K562 (cell line): ENCODE measurements around the gene CACTIN. TPM values are rescaled to one million over a fixed set of nuclear protein-coding genes. Genes with fewer than 3 reads are reported as not detected.

Experiments
- ATAC-seq: fragments of 200-7000 bp; cut with Tn5 transposase; 3 replicates; pipeline ENCODE4 v1.9.1; 2020; ENCODE audit warnings: moderate library complexity
- BruUV-seq: library from RNA; stranded (reverse); fragments of 400-500 nt; replicated peaks from 2 replicates; lab custom pipeline; 2021; lab: Mats Ljungman, UMichigan
- CTCF ChIA-PET: fragments of 300-600 bp; formaldehyde crosslinking; extraction: SDS; loops from one replicate; lab custom pipeline; 2021; ENCODE audit warnings: low intra/inter-chr PET ratio; lab: Yijun Ruan, JAX
- POLR2A ChIA-PET: fragments of 300-600, 350-650 bp; sonication (Branson Sonifier 250); formaldehyde crosslinking; extraction: SDS; loops from one replicate; lab custom pipeline; 2021; ENCODE audit warnings: antibody characterized with exemption, inconsistent platforms; lab: Yijun Ruan, JAX
- DNase-seq, 4 experiments: peaks; one replicate each; pipeline versions ENCODE4 v3.0.0 to v3.0.0-alpha.2; 2011 to 2018; ENCODE audit warnings: low spot score in 3 of 4, mixed read lengths in 3 of 4; ENCODE audit errors: extremely low read depth in 1 of 4
- FAIRE-seq: peaks from 2 replicates; lab custom pipeline; 2011; peaks lifted over from hg19 to GRCh38; lab: Jason Lieb, UNC
- H2AFZ ChIP-seq: 2 replicates; pipeline ENCODE4 v1.6.0; 2011; ENCODE audit warnings: low read depth, low read length, control low read depth, inconsistent platforms
- H3K27ac ChIP-seq: fragments of 200-600 bp; 3 replicates; pipeline ENCODE4 v1.8.0; 2011; ENCODE audit warnings: low read depth, mild to moderate bottlenecking, control low read depth, inconsistent platforms, low read length, moderate library complexity, mixed read lengths; ENCODE audit errors: extremely low read depth
- H3K27me3 ChIP-seq, 2 experiments: fragments of 300-600 bp in 1 of 2; 2 replicates in 1 of 2; 3 replicates in 1 of 2; pipeline versions ENCODE4 v1.6.0 to v1.8.0; 2011; ENCODE audit warnings: inconsistent platforms in 2 of 2, low read length in 2 of 2, mild to moderate bottlenecking in 1 of 2, mixed read lengths in 1 of 2, moderate library complexity in 1 of 2; ENCODE audit not compliant: control insufficient read depth in 2 of 2, insufficient read depth in 2 of 2
- H3K36me3 ChIP-seq: fragments of 300-600 bp; 3 replicates; pipeline ENCODE4 v1.8.0; 2011; ENCODE audit warnings: mild to moderate bottlenecking, low read length, inconsistent platforms; ENCODE audit not compliant: control insufficient read depth, insufficient read depth
- H3K4me1 ChIP-seq, 2 experiments: fragments of 200-600 bp in 1 of 2; replicated peaks in 1 of 2; 2 replicates in 1 of 2; 3 replicates in 1 of 2; pipeline versions ENCODE4 v1.5.1 to v1.8.0; 2011; ENCODE audit warnings: inconsistent platforms in 2 of 2, low read length in 2 of 2, mild to moderate bottlenecking in 1 of 2, mixed read lengths in 1 of 2, moderate library complexity in 1 of 2; ENCODE audit not compliant: control insufficient read depth in 2 of 2, insufficient read depth in 2 of 2
- H3K4me2 ChIP-seq: 2 replicates; pipeline ENCODE4 v1.6.1; 2011; ENCODE audit warnings: low read length, control low read depth, inconsistent platforms, mixed read lengths; ENCODE audit not compliant: insufficient read depth
- H3K4me3 ChIP-seq: fragments of 200-600 bp; sonication (generic), shearing (Covaris generic); 2 replicates; pipeline ENCODE4 v1.5.1; 2016; ENCODE audit warnings: control low read depth, inconsistent platforms
- H3K79me2 ChIP-seq: fragments of 200-600 bp; 3 replicates; pipeline ENCODE4 v1.8.0; 2011; ENCODE audit warnings: low read length, inconsistent platforms; ENCODE audit not compliant: control insufficient read depth, insufficient read depth
- H3K9ac ChIP-seq, 2 experiments: 2 replicates each; pipeline versions ENCODE4 v1.6.0 to v1.6.1; 2011; ENCODE audit warnings: low read depth in 2 of 2, low read length in 2 of 2, control low read depth in 1 of 2, inconsistent platforms in 1 of 2, mild to moderate bottlenecking in 1 of 2, mixed read lengths in 1 of 2; ENCODE audit not compliant: insufficient read depth in 1 of 2
- H3K9me1 ChIP-seq: one replicate; pipeline ENCODE4 v1.6.0; 2011; ENCODE audit warnings: inconsistent platforms, mild to moderate bottlenecking, low read length, moderate library complexity; ENCODE audit not compliant: control insufficient read depth, insufficient read depth
- H3K9me3 ChIP-seq: replicated peaks from 2 replicates; pipeline ENCODE4 v1.5.1; 2011; ENCODE audit warnings: low read depth, low read length, inconsistent platforms; ENCODE audit not compliant: control insufficient read depth, insufficient read depth
- H4K20me1 ChIP-seq: replicated peaks from 2 replicates; pipeline ENCODE4 v1.6.1; 2011; ENCODE audit warnings: low read length, inconsistent platforms, mixed read lengths; ENCODE audit not compliant: control insufficient read depth, insufficient read depth
- ARID2 ChIP-seq: fragments of 450-650 bp; IDR thresholded peaks from 2 replicates; pipeline ENCODE4 v1.6.1; 2017; ENCODE audit warnings: antibody characterized with exemption, mild to moderate bottlenecking
- ARID3A ChIP-seq: IDR thresholded peaks from 2 replicates; pipeline ENCODE4 v1.6.1; 2012; ENCODE audit warnings: low read depth, low read length, improper control_type of control experiment, borderline replicate concordance
- CCNT2 ChIP-seq: IDR thresholded peaks from 2 replicates; pipeline ENCODE4 v1.6.1; 2011; ENCODE audit warnings: borderline replicate concordance, low read depth, mild to moderate bottlenecking, moderate library complexity, mixed read lengths, low read length; ENCODE audit not compliant: insufficient read length; ENCODE audit errors: extremely low read depth
- KLF13 ChIP-seq: fragments of 450-650 bp; IDR thresholded peaks from 2 replicates; pipeline ENCODE4 v1.6.1; 2016; ENCODE audit warnings: missing genetic modification characterization, low read depth, mild to moderate bottlenecking, missing compliant biosample characterization, moderate library complexity, borderline replicate concordance
- NFXL1 ChIP-seq: fragments of 450-650 bp; formaldehyde crosslinking; IDR thresholded peaks from 2 replicates; pipeline ENCODE4 v1.4.0; 2021; ENCODE audit warnings: mild to moderate bottlenecking
- PTBP1 ChIP-seq: fragments of 200-400 bp; formaldehyde crosslinking; IDR thresholded peaks from 2 replicates; pipeline ENCODE4 v1.6.1; 2017; ENCODE audit warnings: low read depth, low read length
- SFPQ ChIP-seq: fragments of 200-400 bp; formaldehyde crosslinking; IDR thresholded peaks from 2 replicates; pipeline ENCODE4 v1.6.1; 2017; ENCODE audit warnings: mild to moderate bottlenecking, low read depth, low read length, moderate library complexity
- SOX6 ChIP-seq: fragments of 450-650 bp; IDR thresholded peaks from 2 replicates; pipeline ENCODE4 v1.6.1; 2014; ENCODE audit warnings: mild to moderate bottlenecking
- SP2 ChIP-seq: IDR thresholded peaks from 2 replicates; pipeline ENCODE4 v1.6.1; 2011; ENCODE audit warnings: mild to moderate bottlenecking, low read depth, low read length, moderate library complexity; ENCODE audit not compliant: poor library complexity, severe bottlenecking; ENCODE audit errors: extremely low read depth
- SUPT5H ChIP-seq: fragments of 450-650 bp; IDR thresholded peaks from 2 replicates; pipeline ENCODE4 v1.6.1; 2016
- TCF7 ChIP-seq: sonication (generic); IDR thresholded peaks from 2 replicates; pipeline ENCODE4 v1.6.1; 2016; ENCODE audit warnings: antibody characterized with exemption, borderline replicate concordance
- THRB ChIP-seq: fragments of 450-650 bp; formaldehyde crosslinking; conservative IDR thresholded peaks from 2 replicates; pipeline ENCODE4 v1.4.0; 2022; ENCODE audit warnings: mild to moderate bottlenecking, missing genetic modification characterization
- WHSC1 ChIP-seq: IDR thresholded peaks from one replicate; pipeline ENCODE4 v1.6.1; 2012; ENCODE audit warnings: low read length, control low read depth, inconsistent platforms
- ZBTB7A ChIP-seq: IDR thresholded peaks from 2 replicates; pipeline ENCODE4 v1.6.1; 2011; ENCODE audit warnings: low read depth, mild to moderate bottlenecking, low read length, moderate library complexity, borderline replicate concordance; ENCODE audit not compliant: control insufficient read depth
- ZNF3 ChIP-seq: fragments of 250-450 bp; sonication (Bioruptor Pico); IDR thresholded peaks from 2 replicates; pipeline ENCODE4 v1.5.0; 2021; ENCODE audit warnings: mild to moderate bottlenecking, moderate library complexity
- ZNF77 ChIP-seq: fragments of 250-450 bp; sonication (Bioruptor Pico); IDR thresholded peaks from 2 replicates; pipeline ENCODE4 v1.5.0; 2020
- WGBS: fragments of 100-300 bp; shearing (Covaris generic); methylation state at CpG from one replicate; pipeline ENCODE4 v1.1.6; 2016; ENCODE audit warnings: low coverage, mixed read lengths; ENCODE audit not compliant: insufficient coverage; ENCODE audit errors: missing lambda C conversion rate; 5-methylcytosine and 5-hydroxymethylcytosine counted together
- in situ Hi-C: fragments of 300-500 bp; cut with MboI; formaldehyde crosslinking; loops from 4 replicates; pipeline ENCODE4 v1.15.0; 2018; ENCODE audit warnings: inconsistent platforms, mixed read lengths
- intact Hi-C: fragments of 100-400 bp; cut with micrococcal nuclease; formaldehyde crosslinking; loops from 2 replicates; pipeline ENCODE4 v1.14.2; 2022
- polyA plus RNA-seq, 8 experiments: library from polyadenylated mRNA; depleted of rRNA in 4 of 8; stranded (reverse) in 5 of 8; unstranded in 3 of 8; fragments of >200 nt; fragmentation: Nextera tagmentation in 2 of 8; fragmentation: Illumina TruSeq in 1 of 8; extraction: Ambion mirVana in 2 of 8; extraction: Trizol in 1 of 8; gene quantifications; 2 replicates each; pipeline versions ENCODE4 v1.2.1 to v1.2.3, GENCODE V29; 2011 to 2014; ENCODE audit warnings: inconsistent platforms in 1 of 8, missing spikeins in 1 of 8
- total RNA-seq, 7 experiments: library from RNA; depleted of rRNA in 6 of 7; stranded (reverse); fragments of >200 nt in 6 of 7; fragmentation: Illumina TruSeq in 2 of 7; extraction: Trizol in 2 of 7; gene quantifications; 2 replicates each; pipeline versions ENCODE4 v1.2.1 to v1.2.3, GENCODE V29; 2011 to 2021; ENCODE audit warnings: low replicate concordance in 1 of 7

CACTIN gene
- total and polyA plus RNA-seq, 9 of the 15 experiments (the other 6 are each of a cell fraction or from before 2014, with no cell fraction given): 0.15 to 49.2 (median 15.0) TPM

- in situ Hi-C loops: no loop called here
- H3K27me3 ChIP-seq: no peaks in the 10 kb centered on the region
- peak overlapping the region in 1 of 2 experiments; percentile 66; a peak in 2 of 4 replicates for H3K9ac ChIP-seq
- DNase-seq: peak; percentile 67 to 91 (median 87)
- H3K9me3 ChIP-seq: no peaks in the 10 kb centered on the region
- ATAC-seq: peak; percentile 20
- H3K27ac ChIP-seq: 0 out of 3 replicates have a peak overlapping the region, but pooled peaks have one; percentile 12
- H3K79me2 ChIP-seq: peaks cover 20% of the 10 kb centered on the region
- peaks cover 5% of the 10 kb centered on the region for H3K9me1 ChIP-seq
- peaks cover 3% of the 10 kb centered on the region; the same call in 1 of the 2 replicates for H4K20me1 ChIP-seq
- ChIA-PET POLR2A (interaction anchor here (0.6 to 1.5 kb wide), 8 partner anchors 9 to 133 kb away, joined by 3 to 7 read pairs (median 4); no protein-coding TSS in a partner anchor), CTCF (no interaction called here)
- peaks cover 38% of the 10 kb centered on the region for H3K36me3 ChIP-seq
- no TSS peak for BruUV-seq
- no peak overlapping the region for H2AFZ ChIP-seq
- no peak for FAIRE-seq
- intact Hi-C loops: loop anchor here (1.0 kb wide), 1 partner anchor 32 kb away; no protein-coding TSS in a partner anchor
- H3K4me1 ChIP-seq: peaks cover 38 to 81% of the 10 kb centered on the region in 2 experiments
- peak overlapping the region; percentile 43 for H3K4me2 ChIP-seq
- peak overlapping the region; percentile 11; the same call in 1 of the 2 replicates for H3K4me3 ChIP-seq
- 63% methylated on average over 15 of the region's 78 CpGs for WGBS
- TF ChIP-seq SUPT5H: peak; percentile 25; the same call in 1 of the 2 replicates
- no peak for TF ChIP-seq NFXL1 (CRISPR knock-in tag)
- TF ChIP-seq KLF13 (tag): no peak
- TF ChIP-seq ZNF77 (CRISPR knock-in tag): no peak
- TF ChIP-seq SP2: no peak
- TF ChIP-seq SFPQ: no peak
- 0 out of 2 replicates have a peak, but pooled peaks have one; percentile 25 for TF ChIP-seq THRB (CRISPR knock-in tag)
- no peak for TF ChIP-seq TCF7
- TF ChIP-seq ARID2: no peak
- TF ChIP-seq SOX6: no peak
- TF ChIP-seq PTBP1: no peak
- TF ChIP-seq ARID3A: no peak
- TF ChIP-seq CCNT2: peak; percentile 36
- no peak for TF ChIP-seq WHSC1
- TF ChIP-seq ZBTB7A: peak; percentile 51; the same call in 1 of the 2 replicates
- no peak for TF ChIP-seq ZNF3 (CRISPR knock-in tag)
Observed at GRCh38 chr19:3576696-3577443, 49.7 kb downstream of the CACTIN start.
